GM18517 (cell line): Measurements from ENCODE around the gene HVCN1.
"Not testable (repeated sequence)": the region's sequence is repeated elsewhere in the genome, so short reads cannot be mapped to it uniquely, and the experiment has no call there.

Experiments
- ATAC-seq: cut with Tn5 transposase; IDR thresholded peaks from one replicate; pipeline ENCODE4 v1.9.1; 2021; ENCODE audit warnings: mild to moderate bottlenecking, moderate library complexity; ENCODE audit not compliant: unreplicated experiment

Gene HVCN1

GRCh38 chr12:110668480-110669192, 20.3 kb downstream of the HVCN1 start:
- no peak for ATAC-seq

- ATAC-seq: no peak
Measured at GRCh38 chr12:110667671-110668070, 21.2 kb downstream of the HVCN1 start.

- ATAC-seq: no peak
Measured at GRCh38 chr12:110666892-110667291, 22.0 kb downstream of the HVCN1 start.

- peak; percentile 87 for ATAC-seq
Measured at GRCh38 chr12:110661337-110661972, 27.5 kb downstream of the HVCN1 start.

GRCh38 chr12:110658878-110659277, 30.0 kb downstream of the HVCN1 start:
- ATAC-seq: no peak

GRCh38 chr12:110658242-110658641, 30.7 kb downstream of the HVCN1 start:
- no peak for ATAC-seq

- ATAC-seq: no peak
Measured at GRCh38 chr12:110657747-110658146, 31.2 kb downstream of the HVCN1 start.

GRCh38 chr12:110656071-110656655, 32.8 kb downstream of the HVCN1 start:
- no peak for ATAC-seq

- ATAC-seq: not testable (repeated sequence)
Measured at GRCh38 chr12:110654238-110654637, 34.7 kb downstream of the HVCN1 start.

GRCh38 chr12:110649341-110649847, 39.5 kb downstream of the HVCN1 start:
- no peak for ATAC-seq

GRCh38 chr12:110647631-110648040, 41.3 kb downstream of the HVCN1 start:
- ATAC-seq: peak; percentile 61

GRCh38 chr12:110641521-110641920, 47.4 kb downstream of the HVCN1 start:
- ATAC-seq: no peak

- ATAC-seq: no peak
Measured at GRCh38 chr12:110640275-110641025, 48.5 kb downstream of the HVCN1 start.

GRCh38 chr12:110639336-110640141, 49.4 kb downstream of the HVCN1 start:
- ATAC-seq: no peak

GRCh38 chr12:110638796-110639195, 50.1 kb downstream of the HVCN1 start:
- no peak for ATAC-seq

- ATAC-seq: no peak
Measured at GRCh38 chr12:110637869-110638441, 51.0 kb downstream of the HVCN1 start.

GRCh38 chr12:110636516-110636915, 52.4 kb downstream of the HVCN1 start:
- ATAC-seq: no peak

- ATAC-seq: no peak
Measured at GRCh38 chr12:110635055-110635454, 53.9 kb downstream of the HVCN1 start.

GRCh38 chr12:110627500-110628195, 61.3 kb downstream of the HVCN1 start:
- no peak for ATAC-seq
